SU-DHL-6 (cell line): Measurements from ENCODE around the gene EFCAB14.
"Not testable (repeated sequence)": the region's sequence is repeated elsewhere in the genome, so short reads cannot be mapped to it uniquely, and the experiment has no call there.

ENCODE experiments used
- H2AFZ ChIP-seq: fragments of 200-600 bp; sonication (generic); 2 replicates; pipeline ENCODE4 v1.6.1; 2014; ENCODE audit warnings: low read depth, mild to moderate bottlenecking, moderate library complexity, mixed read lengths, antibody characterized with exemption, low read length; ENCODE audit not compliant: severe bottlenecking
- H3F3A ChIP-seq: fragments of 200-600 bp; shearing (Covaris generic); 2 replicates; pipeline ENCODE4 v1.6.0; 2016; ENCODE audit warnings: antibody characterized with exemption, mild to moderate bottlenecking; ENCODE audit not compliant: insufficient read depth
- H3K27ac ChIP-seq: fragments of 200-600 bp; sonication (generic); 2 replicates; pipeline ENCODE4 v1.5.1; 2016; ENCODE audit warnings: low read depth, mild to moderate bottlenecking, low read length, moderate library complexity, mixed read lengths
- H3K27me3 ChIP-seq: fragments of 200-600 bp; sonication (generic), shearing (Covaris generic); 2 replicates; pipeline ENCODE4 v1.6.0; 2014; ENCODE audit warnings: mild to moderate bottlenecking, low read length
- H3K36me3 ChIP-seq: fragments of 200-600 bp; sonication (generic); 2 replicates; pipeline ENCODE4 v1.6.1; 2014; ENCODE audit warnings: mild to moderate bottlenecking, low read length, mixed read lengths
- H3K4me2 ChIP-seq: fragments of 300-600, 200-600 bp; shearing (Covaris generic), sonication (generic); 2 replicates; pipeline ENCODE4 v1.6.0; 2014; ENCODE audit warnings: low read length, low read depth, mild to moderate bottlenecking; ENCODE audit not compliant: poor library complexity, severe bottlenecking
- H3K4me3 ChIP-seq: fragments of 200-600 bp; sonication (generic); 2 replicates; pipeline ENCODE4 v1.5.1; 2014; ENCODE audit warnings: antibody characterized with exemption, low read length, mild to moderate bottlenecking, mixed read lengths; ENCODE audit not compliant: insufficient read depth, poor library complexity, severe bottlenecking
- H3K79me2 ChIP-seq: fragments of 200-600 bp; sonication (generic); 2 replicates; pipeline ENCODE4 v1.6.1; 2014; ENCODE audit warnings: mild to moderate bottlenecking, low read length, moderate library complexity; ENCODE audit not compliant: insufficient read depth
- H3K9ac ChIP-seq: fragments of 200-600 bp; sonication (generic); 2 replicates; pipeline ENCODE4 v1.7.0; 2014; ENCODE audit warnings: mild to moderate bottlenecking, low read length
- H3K9me2 ChIP-seq: fragments of 200-600 bp; sonication (generic); replicated peaks from 2 replicates; pipeline ENCODE4 v1.6.1; 2014; ENCODE audit warnings: low read length; ENCODE audit not compliant: insufficient read depth
- H3K9me3 ChIP-seq: fragments of 200-600 bp; sonication (generic); 2 replicates; pipeline ENCODE4 v1.6.1; 2014; ENCODE audit warnings: low read length, mixed read lengths; ENCODE audit not compliant: insufficient read depth
- H4K20me1 ChIP-seq: fragments of 200-600 bp; sonication (generic); 2 replicates; pipeline ENCODE4 v1.6.1; 2014; ENCODE audit warnings: low read depth, mild to moderate bottlenecking, antibody characterized with exemption, low read length, moderate library complexity, mixed read lengths
- EZH2phosphoT487 ChIP-seq: fragments of 200-600 bp; sonication (generic), shearing (Covaris generic); conservative IDR thresholded peaks from 2 replicates; pipeline ENCODE4 v1.6.1; 2018; ENCODE audit warnings: mild to moderate bottlenecking, antibody characterized with exemption, low read length, moderate library complexity, mixed read lengths
- TF ChIP-seq, protein P1 (sequence below): fragments of 200-600 bp; sonication (generic); IDR thresholded peaks from one replicate; pipeline ENCODE4 v1.5.1; 2017; ENCODE audit warnings: antibody characterized with exemption, mild to moderate bottlenecking, low read length, moderate library complexity; ENCODE audit not compliant: insufficient read depth, poor library complexity, severe bottlenecking

EFCAB14 gene

GRCh38 chr1:46742069-46742468, 23.2 kb upstream of the EFCAB14 start:
- Histone ChIP-seq H3K9ac (no peak overlapping the region), H3K27me3 (no peaks in the 10 kb centered on the region), H2AFZ (no peak overlapping the region), H4K20me1 (0 out of 2 replicates have a peak, but pooled peaks cover 3% of the 10 kb centered on the region), H3K9me2 (no peaks in the 10 kb centered on the region), H3K27ac (no peak overlapping the region), H3K79me2 (no peaks in the 10 kb centered on the region), H3K9me3 (no peaks in the 10 kb centered on the region), H3K4me3 (no peak overlapping the region), H3F3A (no peaks in the 10 kb centered on the region), H3K4me2 (no peak overlapping the region), H3K36me3 (no peaks in the 10 kb centered on the region)
- TF ChIP-seq, protein P1, sequence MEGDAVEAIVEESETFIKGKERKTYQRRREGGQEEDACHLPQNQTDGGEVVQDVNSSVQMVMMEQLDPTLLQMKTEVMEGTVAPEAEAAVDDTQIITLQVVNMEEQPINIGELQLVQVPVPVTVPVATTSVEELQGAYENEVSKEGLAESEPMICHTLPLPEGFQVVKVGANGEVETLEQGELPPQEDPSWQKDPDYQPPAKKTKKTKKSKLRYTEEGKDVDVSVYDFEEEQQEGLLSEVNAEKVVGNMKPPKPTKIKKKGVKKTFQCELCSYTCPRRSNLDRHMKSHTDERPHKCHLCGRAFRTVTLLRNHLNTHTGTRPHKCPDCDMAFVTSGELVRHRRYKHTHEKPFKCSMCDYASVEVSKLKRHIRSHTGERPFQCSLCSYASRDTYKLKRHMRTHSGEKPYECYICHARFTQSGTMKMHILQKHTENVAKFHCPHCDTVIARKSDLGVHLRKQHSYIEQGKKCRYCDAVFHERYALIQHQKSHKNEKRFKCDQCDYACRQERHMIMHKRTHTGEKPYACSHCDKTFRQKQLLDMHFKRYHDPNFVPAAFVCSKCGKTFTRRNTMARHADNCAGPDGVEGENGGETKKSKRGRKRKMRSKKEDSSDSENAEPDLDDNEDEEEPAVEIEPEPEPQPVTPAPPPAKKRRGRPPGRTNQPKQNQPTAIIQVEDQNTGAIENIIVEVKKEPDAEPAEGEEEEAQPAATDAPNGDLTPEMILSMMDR = no peak

GRCh38 chr1:46735708-46736324, 16.9 kb upstream of the EFCAB14 start:
- Histone ChIP-seq H3K9me2 (no peaks in the 10 kb centered on the region), H3K36me3 (no peaks in the 10 kb centered on the region)

GRCh38 chr1:46728327-46728873, 9.5 kb upstream of the EFCAB14 start:
- H3K36me3 ChIP-seq, H3K27me3 ChIP-seq: not testable (repeated sequence)

More at GRCh38 chr1:46735708-46736324, 16.9 kb upstream of the EFCAB14 start:
- no peak overlapping the region for H2AFZ ChIP-seq
- no peak overlapping the region for H3K4me2 ChIP-seq
- H3F3A ChIP-seq = no peaks in the 10 kb centered on the region
- TF ChIP-seq, protein P1 = no peak
- TF ChIP-seq EZH2phosphoT487 = no peak
- no peak overlapping the region for H3K4me3 ChIP-seq
- no peak overlapping the region for H3K9ac ChIP-seq
- H3K9me3 ChIP-seq = no peaks in the 10 kb centered on the region
- no peaks in the 10 kb centered on the region for H3K27me3 ChIP-seq
- H4K20me1 ChIP-seq = 0 out of 2 replicates have a peak, but pooled peaks cover 1% of the 10 kb centered on the region
- no peak overlapping the region for H3K27ac ChIP-seq
- H3K79me2 ChIP-seq = no peaks in the 10 kb centered on the region

GRCh38 chr1:46725736-46726108, 6.8 kb upstream of the EFCAB14 start:
- H3K4me2 ChIP-seq = no peak overlapping the region
- H3K9ac ChIP-seq = no peak overlapping the region
- TF ChIP-seq, protein P1 = no peak
- TF ChIP-seq EZH2phosphoT487 = no peak
- no peaks in the 10 kb centered on the region for H4K20me1 ChIP-seq
- H3K79me2 ChIP-seq = no peaks in the 10 kb centered on the region
- H3F3A ChIP-seq = no peaks in the 10 kb centered on the region
- H3K9me3 ChIP-seq = no peaks in the 10 kb centered on the region
- H3K4me3 ChIP-seq = no peak overlapping the region
- H3K27me3 ChIP-seq = no peaks in the 10 kb centered on the region
- H2AFZ ChIP-seq = no peak overlapping the region
- no peaks in the 10 kb centered on the region for H3K9me2 ChIP-seq
- H3K27ac ChIP-seq = no peak overlapping the region
- H3K36me3 ChIP-seq = no peaks in the 10 kb centered on the region

More at GRCh38 chr1:46728327-46728873, 9.5 kb upstream of the EFCAB14 start:
- H3K9me3 ChIP-seq, H3K4me3 ChIP-seq, H2AFZ ChIP-seq, H3K9me2 ChIP-seq, H3K79me2 ChIP-seq, H3K27ac ChIP-seq, H3F3A ChIP-seq, H4K20me1 ChIP-seq, H3K9ac ChIP-seq, H3K4me2 ChIP-seq: not testable (repeated sequence)
